HEK293T (cell line): ENCODE results near the gene CTNNB1.

ENCODE experiments used
- SP1 ChIP-seq: fragments of 450-650 bp; IDR thresholded peaks from 2 replicates; pipeline ENCODE4 v1.6.1; 2017
- ZNF384 ChIP-seq: fragments of 450-650 bp; IDR thresholded peaks from 2 replicates; pipeline ENCODE4 v1.6.1; 2016

DNA sequence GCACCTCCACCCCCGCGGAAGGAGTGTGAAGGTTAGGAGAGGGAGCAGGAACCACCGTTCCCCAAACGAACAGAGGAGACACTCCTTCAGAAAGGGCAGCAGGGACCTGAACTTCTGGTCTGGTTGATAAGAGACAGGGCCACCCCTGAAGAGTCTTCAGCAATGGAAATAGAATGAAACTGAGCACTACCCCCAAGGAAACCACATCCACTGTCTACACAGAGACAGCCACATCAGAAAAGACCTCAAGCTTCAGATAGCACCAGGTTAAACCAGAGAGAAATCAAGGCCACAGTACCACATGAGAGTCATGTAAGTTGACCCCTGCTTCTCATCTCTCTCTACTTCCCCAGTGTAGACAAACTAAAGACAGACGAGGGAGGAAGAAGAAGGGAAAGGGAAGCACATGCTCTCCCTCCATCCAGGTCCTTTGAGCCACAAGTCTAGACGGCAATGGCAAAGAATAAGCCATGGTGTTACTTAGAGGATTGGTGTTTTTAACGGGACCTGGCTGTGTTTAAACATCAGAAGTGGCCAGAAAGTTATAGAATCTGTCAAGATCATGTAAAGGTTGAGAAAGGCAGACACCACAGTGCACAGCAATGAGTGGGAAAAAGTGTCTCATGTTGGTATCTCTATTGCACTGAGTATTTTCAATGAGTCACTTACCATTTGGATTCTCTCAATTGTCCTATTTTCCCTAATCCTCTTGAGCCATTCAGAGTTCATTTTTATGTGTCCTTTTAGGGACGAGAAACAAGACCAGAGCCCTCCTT lies 31.4 kb upstream of the CTNNB1 start:
- TF ChIP-seq ZNF384, result no peak
- no peak for TF ChIP-seq SP1
